Measurements from ENCODE around the gene TLE3. TPM values are rescaled to one million over a fixed set of nuclear protein-coding genes. Genes with fewer than 3 reads are reported as not detected.

TLE3 gene
- total and polyA plus RNA-seq, 2 donors (not counting 1 experiment from before 2014, with no cell fraction given) = 14.6 to 16.5 TPM

- Histone ChIP-seq H3K4me1 (ENCODE audit: control insufficient read depth, extremely low read depth, insufficient read depth, low read length) (peaks cover 5% of the 10 kb centered on the region), H3K4me2 (ENCODE audit: extremely low read depth, insufficient read depth, low read length) (no peak overlapping the region), H3K9ac (ENCODE audit: insufficient read depth, low read length) (no peak overlapping the region), H3K36me3 (ENCODE audit: control insufficient read depth, insufficient read depth, low read length) (no peaks in the 10 kb centered on the region), H3K79me2 (ENCODE audit: control insufficient read depth, insufficient read depth, low read length) (no peaks in the 10 kb centered on the region), H3K27me3 (ENCODE audit: control insufficient read depth, insufficient read depth, low read length) (peaks cover 7% of the 10 kb centered on the region), H3K9me3 (ENCODE audit: control insufficient read depth, insufficient read depth, low read depth, low read length) (no peaks in the 10 kb centered on the region), H3K27ac (ENCODE audit: insufficient read depth, low read length) (no peak overlapping the region), H4K20me1 (ENCODE audit: control insufficient read depth, extremely low read depth, insufficient read depth, low read length) (no peaks in the 10 kb centered on the region), H3K4me3 (replicated peaks in 1 of 4; ENCODE audit: control extremely low read depth in 1 of 4, insufficient read depth in 1 of 4, low read depth in 3 of 4, low read length in 4 of 4) (no peak overlapping the region), H2AFZ (ENCODE audit: low read length) (no peak overlapping the region)
- no peak for DNase-seq (ENCODE audit: low read depth in 2 of 2)
- no peak for TF ChIP-seq CTCF (conservative IDR thresholded peaks at IDR 0.05 in 1 of 2, IDR thresholded peaks at IDR 0.05 in 1 of 2; ENCODE audit: low read depth in 1 of 2, low read length in 2 of 2)
- TF ChIP-seq EZH2 (IDR thresholded peaks at IDR 0.05; ENCODE audit: low read length, missing control alignments) = no peak
Measured at GRCh38 chr15:70142072-70142321, 44.3 kb upstream of the TLE3 start.

- TF ChIP-seq EZH2 (IDR thresholded peaks at IDR 0.05; ENCODE audit: low read length, missing control alignments) = no peak
- no peak for TF ChIP-seq CTCF (conservative IDR thresholded peaks at IDR 0.05 in 1 of 2, IDR thresholded peaks at IDR 0.05 in 1 of 2; ENCODE audit: low read depth in 1 of 2, low read length in 2 of 2)
- Histone ChIP-seq H3K9me3 (ENCODE audit: control insufficient read depth, insufficient read depth, low read depth, low read length) (no peaks in the 10 kb centered on the region), H3K9ac (ENCODE audit: insufficient read depth, low read length) (no peak overlapping the region), H3K36me3 (ENCODE audit: control insufficient read depth, insufficient read depth, low read length) (no peaks in the 10 kb centered on the region), H2AFZ (ENCODE audit: low read length) (peak overlapping the region; percentile 54), H3K4me2 (ENCODE audit: extremely low read depth, insufficient read depth, low read length) (peak overlapping the region; percentile 84), H3K4me3 (replicated peaks in 1 of 4; ENCODE audit: control extremely low read depth in 1 of 4, insufficient read depth in 1 of 4, low read depth in 3 of 4, low read length in 4 of 4) (peak overlapping the region in 1 of 4 experiments; percentile 6), H4K20me1 (ENCODE audit: control insufficient read depth, extremely low read depth, insufficient read depth, low read length) (no peaks in the 10 kb centered on the region), H3K79me2 (ENCODE audit: control insufficient read depth, insufficient read depth, low read length) (no peaks in the 10 kb centered on the region), H3K4me1 (ENCODE audit: control insufficient read depth, extremely low read depth, insufficient read depth, low read length) (peaks cover 5% of the 10 kb centered on the region), H3K27ac (ENCODE audit: insufficient read depth, low read length) (no peak overlapping the region), H3K27me3 (ENCODE audit: control insufficient read depth, insufficient read depth, low read length) (peaks cover 6% of the 10 kb centered on the region)
- DNase-seq (ENCODE audit: low read depth in 2 of 2) = no peak
Measured at GRCh38 chr15:70141376-70142071, 43.8 kb upstream of the TLE3 start.

GRCh38 chr15:70140543-70141375 is 43.0 kb upstream of the TLE3 start:
- Histone ChIP-seq H3K27me3 (ENCODE audit: control insufficient read depth, insufficient read depth, low read length) (peaks cover 8% of the 10 kb centered on the region), H3K4me3 (replicated peaks in 1 of 4; ENCODE audit: control extremely low read depth in 1 of 4, insufficient read depth in 1 of 4, low read depth in 3 of 4, low read length in 4 of 4) (peak overlapping the region in 1 of 4 experiments; percentile 6), H4K20me1 (ENCODE audit: control insufficient read depth, extremely low read depth, insufficient read depth, low read length) (no peaks in the 10 kb centered on the region), H3K79me2 (ENCODE audit: control insufficient read depth, insufficient read depth, low read length) (no peaks in the 10 kb centered on the region), H3K9me3 (ENCODE audit: control insufficient read depth, insufficient read depth, low read depth, low read length) (no peaks in the 10 kb centered on the region), H3K4me1 (ENCODE audit: control insufficient read depth, extremely low read depth, insufficient read depth, low read length) (peaks cover 5% of the 10 kb centered on the region), H3K9ac (ENCODE audit: insufficient read depth, low read length) (no peak overlapping the region), H3K36me3 (ENCODE audit: control insufficient read depth, insufficient read depth, low read length) (no peaks in the 10 kb centered on the region), H2AFZ (ENCODE audit: low read length) (peak overlapping the region; percentile 54), H3K27ac (ENCODE audit: insufficient read depth, low read length) (no peak overlapping the region), H3K4me2 (ENCODE audit: extremely low read depth, insufficient read depth, low read length) (peak overlapping the region; percentile 84)
- no peak for TF ChIP-seq CTCF (conservative IDR thresholded peaks at IDR 0.05 in 1 of 2, IDR thresholded peaks at IDR 0.05 in 1 of 2; ENCODE audit: low read depth in 1 of 2, low read length in 2 of 2)
- TF ChIP-seq EZH2 (IDR thresholded peaks at IDR 0.05; ENCODE audit: low read length, missing control alignments) = no peak
- peak in 1 of 2 donors; percentile 57 for DNase-seq (ENCODE audit: low read depth in 2 of 2)

Data from fibroblast of lung (primary cell).